Natural killer cell (primary cell): ENCODE measurements around the gene DPEP3. TPM values are rescaled to one million over a fixed set of nuclear protein-coding genes. Genes with fewer than 3 reads are reported as not detected.

Experiments used
- ATAC-seq, 3 donors: fragments of 150-1000 bp in 2 of 3; fragments of 200-7000 bp in 1 of 3; cut with Tn5 transposase; 1 replicate in 1 of 3; 2 replicates in 2 of 3; pipeline ENCODE4 v1.10.0; 2021; ENCODE audit warnings: mild to moderate bottlenecking in 2 of 3, moderate library complexity in 2 of 3
- DNase-seq, 2 donors: peaks; one replicate each; pipeline versions ENCODE4 v3.0.0 to v3.0.0-alpha.2; 2013 to 2021; ENCODE audit warnings: mixed read lengths in 1 of 2
- H3K27ac ChIP-seq: one replicate; pipeline ENCODE4 v1.5.1; 2013; ENCODE audit warnings: mild to moderate bottlenecking, low read length
- H3K27me3 ChIP-seq: one replicate; pipeline ENCODE4 v1.6.1; 2013; ENCODE audit warnings: low read length; ENCODE audit not compliant: control insufficient read depth, insufficient read depth
- H3K36me3 ChIP-seq: one replicate; pipeline ENCODE4 v1.6.1; 2013; ENCODE audit warnings: low read length; ENCODE audit not compliant: control insufficient read depth, insufficient read depth
- H3K4me1 ChIP-seq: one replicate; pipeline ENCODE4 v1.6.1; 2013; ENCODE audit warnings: low read length; ENCODE audit not compliant: control insufficient read depth, insufficient read depth
- H3K4me3 ChIP-seq: one replicate; pipeline ENCODE4 v1.5.1; 2013; ENCODE audit warnings: low read length
- H3K9me3 ChIP-seq: one replicate; pipeline ENCODE4 v1.6.1; 2013; ENCODE audit warnings: low read length; ENCODE audit not compliant: control insufficient read depth, insufficient read depth
- H3K27ac Mint-ChIP-seq, 2 donors: one replicate each; pipeline ENCODE4 v1.8.0; 2022; ENCODE audit warnings: mild to moderate bottlenecking in 2 of 2, mixed read lengths in 2 of 2, moderate library complexity in 1 of 2
- H3K27me3 Mint-ChIP-seq, 2 donors: one replicate each; pipeline ENCODE4 v1.8.0; 2022; ENCODE audit warnings: low read depth in 2 of 2, mixed read lengths in 2 of 2
- H3K36me3 Mint-ChIP-seq: one replicate; pipeline ENCODE4 v1.8.0; 2022; ENCODE audit warnings: mixed read lengths
- H3K4me1 Mint-ChIP-seq, 2 donors: one replicate each; pipeline ENCODE4 v1.8.0; 2022; ENCODE audit warnings: mixed read lengths in 2 of 2
- H3K4me3 Mint-ChIP-seq: one replicate; pipeline ENCODE4 v1.8.0; 2022; ENCODE audit warnings: mild to moderate bottlenecking, moderate library complexity, mixed read lengths
- H3K9me3 Mint-ChIP-seq, 2 donors: one replicate each; pipeline ENCODE4 v1.8.0; 2022; ENCODE audit warnings: mixed read lengths in 2 of 2
- CTCF ChIP-seq: fragments of 200-600 bp; IDR thresholded peaks from one replicate; pipeline ENCODE4 v1.8.0; 2022; ENCODE audit warnings: antibody characterized with exemption
- WGBS: methylation state at CpG from one replicate; pipeline ENCODE4 v1.1.7; 2013; ENCODE audit warnings: missing lambda C conversion rate; ENCODE audit not compliant: insufficient coverage; 5-methylcytosine and 5-hydroxymethylcytosine counted together
- intact Hi-C: fragments of 100-400 bp; cut with micrococcal nuclease; formaldehyde crosslinking; loops from one replicate; pipeline ENCODE4 v1.14.2; 2022
- total RNA-seq, 4 donors: library from RNA; stranded (reverse); fragments of 120-200 nt in 1 of 4; gene quantifications; one replicate each; pipeline versions ENCODE4 v1.2.3 to v1.2.4, GENCODE V29; 2013 to 2022

DPEP3 gene
- total RNA-seq, 3 donors from 2014 or later (not counting 1 experiment from before 2014, with no cell fraction given), result 0.53 to 1.00 (median 0.96) TPM

DNA sequence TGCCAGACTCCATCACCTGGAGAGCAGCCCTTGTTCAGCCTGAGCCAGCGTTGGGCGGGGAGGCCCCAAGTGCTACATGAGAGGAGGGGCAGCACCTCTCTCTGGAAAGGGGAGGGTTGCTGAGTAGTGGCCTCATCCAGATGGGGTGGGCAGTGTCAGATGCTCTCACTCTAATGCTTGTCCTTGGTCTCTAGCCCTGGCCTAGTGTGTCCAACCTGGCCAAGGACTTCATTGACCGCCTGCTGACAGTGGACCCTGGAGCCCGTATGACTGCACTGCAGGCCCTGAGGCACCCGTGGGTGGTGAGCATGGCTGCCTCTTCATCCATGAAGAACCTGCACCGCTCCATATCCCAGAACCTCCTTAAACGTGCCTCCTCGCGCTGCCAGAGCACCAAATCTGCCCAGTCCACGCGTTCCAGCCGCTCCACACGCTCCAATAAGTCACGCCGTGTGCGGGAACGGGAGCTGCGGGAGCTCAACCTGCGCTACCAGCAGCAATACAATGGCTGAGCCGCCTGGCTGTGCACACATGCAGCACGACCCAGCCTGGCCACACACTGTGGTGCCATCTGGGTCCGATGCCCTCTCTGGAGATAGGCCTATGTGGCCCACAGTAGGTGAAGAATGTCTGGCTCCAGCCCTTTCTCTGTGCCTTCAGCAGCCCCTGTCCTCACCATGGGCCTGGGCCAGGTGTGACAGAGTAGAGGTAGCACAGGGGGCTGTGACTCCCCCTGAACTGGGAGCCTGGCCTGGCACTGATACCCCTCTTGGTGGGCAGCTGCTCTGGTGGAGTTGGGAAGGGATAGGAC, 53.0 kb downstream of the DPEP3 start:
- no peaks in the 10 kb centered on the region for H3K9me3 Mint-ChIP-seq
- no peak overlapping the region for H3K4me3 Mint-ChIP-seq
- peaks cover 0 to 10% of the 10 kb centered on the region in 2 donors for H3K4me1 Mint-ChIP-seq
- DNase-seq, result no peak
- Histone ChIP-seq H3K4me1 (peaks cover 7% of the 10 kb centered on the region), H3K36me3 (peaks cover 56% of the 10 kb centered on the region), H3K9me3 (no peaks in the 10 kb centered on the region), H3K27me3 (no peaks in the 10 kb centered on the region), H3K4me3 (no peak overlapping the region), H3K27ac (no peak overlapping the region)
- no peak for TF ChIP-seq CTCF
- no peak for ATAC-seq
- no peak overlapping the region for H3K27ac Mint-ChIP-seq
- intact Hi-C loops, result loop anchor here (5.0 kb wide), 1 partner anchor 40 kb away; no protein-coding TSS in a partner anchor
- WGBS, result 94% methylated on average over 22 of the region's 22 CpGs
- no peaks in the 10 kb centered on the region for H3K27me3 Mint-ChIP-seq
- no peaks in the 10 kb centered on the region for H3K36me3 Mint-ChIP-seq

DNA sequence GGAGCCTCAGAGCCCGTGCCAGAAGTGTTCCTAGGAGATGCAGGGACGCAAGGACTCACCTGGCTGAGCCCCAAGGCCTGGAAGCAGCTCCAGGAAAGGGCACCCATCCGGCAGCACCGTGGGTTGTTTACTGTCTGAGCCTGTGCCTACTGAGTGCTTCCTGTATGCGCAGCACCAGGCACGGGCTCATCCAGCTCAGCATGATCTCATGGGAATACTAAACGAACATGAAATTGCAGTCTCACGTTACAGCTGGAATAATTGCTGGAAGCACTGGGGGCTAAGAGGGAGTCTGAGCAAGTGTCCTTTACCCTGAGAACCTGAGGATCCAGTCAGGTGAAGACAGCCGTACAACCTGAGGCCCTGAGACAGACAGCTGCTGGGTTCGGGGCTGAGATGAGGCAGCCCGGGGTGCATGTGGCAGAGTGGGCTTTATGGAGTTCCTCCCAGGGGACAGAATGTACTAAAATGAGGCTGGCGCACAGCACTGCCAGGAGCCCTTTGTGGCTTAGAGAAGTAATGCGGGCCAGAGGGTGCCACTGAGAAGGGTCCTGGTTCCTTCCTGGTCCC, 54.0 kb downstream of the DPEP3 start:
- no peak overlapping the region for H3K27ac ChIP-seq
- Mint-ChIP-seq H3K27ac (peak overlapping the region in 1 of 2 donors; percentile 54), H3K36me3 (no peaks in the 10 kb centered on the region), H3K27me3 (no peaks in the 10 kb centered on the region), H3K9me3 (no peaks in the 10 kb centered on the region), H3K4me1 (peaks cover 0 to 10% of the 10 kb centered on the region in 2 donors), H3K4me3 (no peak overlapping the region)
- H3K27me3 ChIP-seq, result no peaks in the 10 kb centered on the region
- DNase-seq (no peak), ATAC-seq (no peak)
- H3K4me1 ChIP-seq, result peaks cover 7% of the 10 kb centered on the region
- peaks cover 48% of the 10 kb centered on the region for H3K36me3 ChIP-seq
- intact Hi-C loops, result loop anchor here (5.0 kb wide), 1 partner anchor 39 kb away; no protein-coding TSS in a partner anchor
- WGBS, result 64% methylated on average over 13 of the region's 13 CpGs
- no peak overlapping the region for H3K4me3 ChIP-seq
- no peak for TF ChIP-seq CTCF
- no peaks in the 10 kb centered on the region for H3K9me3 ChIP-seq

Other genes starting within 250 kb of the DPEP3 start
- gene RANBP10, start 173.9 kb downstream of the DPEP3 start, total RNA-seq, result 10 to 100 TPM; 20.9 to 25.8 (median 24.5) TPM
- gene TSNAXIP1, start 173.6 kb downstream of the DPEP3 start, total RNA-seq, result under 1 TPM in 2 of 3 donors, not detected in 1; 0.15 to 0.68 TPM
- gene THAP11, start 138.2 kb downstream of the DPEP3 start, total RNA-seq, result 10 to 100 TPM; 25.5 to 35.8 (median 30.3) TPM
- gene NUTF2, start 133.6 kb downstream of the DPEP3 start, total RNA-seq, result 10 to 100 TPM; 43.2 to 47.1 (median 43.3) TPM
- 10 to 100 TPM; 68.6 to 81.3 (median 78.9) TPM for gene CENPT, start 132.8 kb downstream of the DPEP3 start, total RNA-seq
- 100 to 1,000 TPM in 2 of 3 donors, 10 to 100 TPM in 1; 91.9 to 111 (median 105) TPM for gene EDC4, start 107.4 kb downstream of the DPEP3 start, total RNA-seq
- gene NRN1L, start 95.6 kb downstream of the DPEP3 start, total RNA-seq, result 1 to 10 TPM in 1 of 3 donors, under 1 TPM in 1, not detected in 1; 0.70 to 1.3 TPM
- gene PSKH1, start 87.2 kb downstream of the DPEP3 start, total RNA-seq, result 10 to 100 TPM; 16.8 to 24.7 (median 19.5) TPM
- gene CTRL, start 48.6 kb downstream of the DPEP3 start, total RNA-seq, result 10 to 100 TPM; 14.3 to 17.2 (median 15.0) TPM
- 100 to 1,000 TPM; 237 to 247 (median 243) TPM for gene PSMB10, start 43.6 kb downstream of the DPEP3 start, total RNA-seq
- 10 to 100 TPM in 2 of 3 donors, 1 to 10 TPM in 1; 7.1 to 12.4 (median 11.5) TPM for gene LCAT, start 36.4 kb downstream of the DPEP3 start, total RNA-seq
- gene SLC12A4, start 11.9 kb downstream of the DPEP3 start, total RNA-seq, result 10 to 100 TPM; 30.0 to 47.0 (median 30.5) TPM
- 10 to 100 TPM; 47.2 to 64.1 (median 61.8) TPM for gene DPEP2, start 19.0 kb upstream of the DPEP3 start, total RNA-seq
- not detected for gene DPEP2NB, start 35.4 kb upstream of the DPEP3 start, total RNA-seq
- 10 to 100 TPM; 17.4 to 19.0 (median 17.9) TPM for gene DDX28, start 42.7 kb upstream of the DPEP3 start, total RNA-seq
- gene DUS2, start 42.8 kb upstream of the DPEP3 start, total RNA-seq, result 10 to 100 TPM; 21.6 to 24.2 (median 22.7) TPM
- 100 to 1,000 TPM; 241 to 282 (median 263) TPM for gene NFATC3, start 104.9 kb upstream of the DPEP3 start, total RNA-seq